ENCODE measurements around the gene DBX2. TPM values are rescaled to one million over a fixed set of nuclear protein-coding genes. Genes with fewer than 3 reads are reported as not detected.
A peak's percentile ranks its signal among the peaks of the same experiment; 100 is the strongest.

DBX2 gene
- total and polyA plus RNA-seq, 2 of the 4 experiments (the other 2 are of a cell fraction): not detected

DNA sequence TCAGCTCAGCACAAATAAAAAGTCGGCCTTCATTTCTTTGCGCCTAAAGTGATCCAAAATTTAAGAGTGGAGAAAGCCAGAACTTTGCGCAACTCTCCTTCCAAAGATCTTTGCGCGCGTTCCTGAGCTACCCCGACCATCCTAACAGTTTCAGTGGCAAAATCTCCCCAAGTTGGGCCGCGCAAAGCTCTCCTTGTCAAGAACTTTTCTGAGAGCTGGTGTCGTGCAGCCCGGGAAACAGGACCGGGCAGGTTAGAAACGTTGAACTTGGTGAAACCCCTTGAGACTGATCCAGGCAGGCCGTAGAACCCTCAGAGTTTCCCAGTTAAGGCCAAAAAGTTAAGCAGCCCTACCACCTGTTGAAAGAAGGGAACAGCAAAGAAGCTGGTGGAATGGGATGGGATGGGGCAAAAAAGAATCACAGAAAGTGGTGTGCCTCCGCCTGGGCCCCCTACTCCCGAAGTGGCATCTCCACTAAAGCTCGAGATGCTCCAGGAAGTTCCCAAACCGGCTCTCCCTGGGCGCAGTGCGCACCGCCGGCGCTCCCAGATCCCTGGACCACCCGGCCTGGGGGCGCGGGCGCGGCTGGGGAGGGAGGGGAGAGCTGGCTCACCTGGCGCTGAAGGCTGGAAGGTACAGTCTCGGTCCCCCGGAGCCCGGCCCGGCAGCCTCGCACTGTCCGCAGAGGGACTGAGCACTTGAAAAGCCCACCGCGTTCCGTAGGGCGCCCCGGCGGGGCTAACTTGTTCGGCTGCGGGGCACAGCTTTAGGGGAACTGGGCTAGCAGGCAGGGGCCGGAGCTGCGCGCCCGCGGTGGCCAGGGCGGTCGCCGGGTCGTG lies 768 bp downstream of the DBX2 start:
- Histone ChIP-seq H3K18ac (ENCODE audit: low read depth, low read length) (no peak overlapping the region), H2BK120ac (ENCODE audit: low read depth, low read length) (no peak overlapping the region), H4K8ac (ENCODE audit: low read depth in 2 of 2, low read length in 2 of 2) (no peak overlapping the region), H3K79me1 (ENCODE audit: low read depth in 1 of 2, low read length in 2 of 2) (no peaks in the 10 kb centered on the region), H3K27ac (ENCODE audit: insufficient read depth, low read length) (no peak overlapping the region), H3K27me3 (ENCODE audit: control insufficient read depth, insufficient read depth, low read length) (peaks cover 20% of the 10 kb centered on the region), H4K5ac (ENCODE audit: low read depth, low read length) (no peak overlapping the region), H3K23ac (ENCODE audit: low read depth, low read length) (no peak overlapping the region), H3K4me2 (ENCODE audit: low read depth, low read length) (no peak overlapping the region), H3K4me3 (ENCODE audit: insufficient read depth, low read depth, low read length) (no peak overlapping the region), H3K9me3 (ENCODE audit: control insufficient read depth, insufficient read depth, low read length) (no peaks in the 10 kb centered on the region), H3K9ac (ENCODE audit: low read depth, low read length) (no peak overlapping the region), H4K91ac (ENCODE audit: insufficient read depth, low read depth, low read length) (no peak overlapping the region), H4K20me1 (ENCODE audit: insufficient read depth, low read length) (no peaks in the 10 kb centered on the region), H2BK5ac (ENCODE audit: low read depth, low read length, poor library complexity, severe bottlenecking) (no peak overlapping the region), H3K4ac (ENCODE audit: low read depth, low read length) (no peak overlapping the region), H3K14ac (replicated peaks; ENCODE audit: low read depth, low read length) (no peak overlapping the region), H2AK5ac (ENCODE audit: low read depth, low read length) (no peak overlapping the region), H2AFZ (replicated peaks; ENCODE audit: low read length, poor library complexity) (peak overlapping the region; percentile 29), H2BK15ac (ENCODE audit: low read depth, low read length) (no peak overlapping the region), H3K4me1 (ENCODE audit: control insufficient read depth, insufficient read depth, low read length) (no peaks in the 10 kb centered on the region; the same call in 1 of the 2 replicates), H2AK9ac (replicated peaks; ENCODE audit: low read depth, low read length, poor library complexity) (no peak overlapping the region), H3K56ac (ENCODE audit: extremely low read depth, insufficient read depth, low read length) (no peak overlapping the region), H2BK20ac (ENCODE audit: low read depth, low read length) (no peak overlapping the region), H3K36me3 (ENCODE audit: control insufficient read depth, insufficient read depth, low read length) (no peaks in the 10 kb centered on the region), H3K9me1 (ENCODE audit: insufficient read depth, low read length) (no peaks in the 10 kb centered on the region)
- no TSS peak for BruUV-seq (replicated peaks)
- in situ Hi-C loops (cut with MboI; ENCODE audit: low sequenced_read_pairs) (no loop called here), intact Hi-C loops (cut with micrococcal nuclease) (loop anchor here (10.0 kb wide), 1 partner anchor 55 kb away; no protein-coding TSS in a partner anchor), dilution Hi-C loops (cut with HindIII; ENCODE audit: low sequenced_read_pairs, unreplicated experiment) (no loop called here)
- 4% methylated on average over 21 of the region's 52 CpGs; no CpG with 5 or more reads in 1 of the 2 experiments for WGBS, 2 experiments (ENCODE audit: extremely low coverage in 2 of 2, insufficient read length in 1 of 2)
- ChIA-PET POLR2A (ENCODE audit: unreplicated experiment) (no interaction called here), CTCF (no interaction called here)
- DNase-seq (no peak), ATAC-seq (ENCODE audit: low read depth) (no peak)
- TF ChIP-seq, protein P1, sequence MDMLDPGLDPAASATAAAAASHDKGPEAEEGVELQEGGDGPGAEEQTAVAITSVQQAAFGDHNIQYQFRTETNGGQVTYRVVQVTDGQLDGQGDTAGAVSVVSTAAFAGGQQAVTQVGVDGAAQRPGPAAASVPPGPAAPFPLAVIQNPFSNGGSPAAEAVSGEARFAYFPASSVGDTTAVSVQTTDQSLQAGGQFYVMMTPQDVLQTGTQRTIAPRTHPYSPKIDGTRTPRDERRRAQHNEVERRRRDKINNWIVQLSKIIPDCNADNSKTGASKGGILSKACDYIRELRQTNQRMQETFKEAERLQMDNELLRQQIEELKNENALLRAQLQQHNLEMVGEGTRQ (IDR thresholded peaks at IDR 0.05; ENCODE audit: low read depth, low read length): no peak
- TF ChIP-seq, protein P2, sequence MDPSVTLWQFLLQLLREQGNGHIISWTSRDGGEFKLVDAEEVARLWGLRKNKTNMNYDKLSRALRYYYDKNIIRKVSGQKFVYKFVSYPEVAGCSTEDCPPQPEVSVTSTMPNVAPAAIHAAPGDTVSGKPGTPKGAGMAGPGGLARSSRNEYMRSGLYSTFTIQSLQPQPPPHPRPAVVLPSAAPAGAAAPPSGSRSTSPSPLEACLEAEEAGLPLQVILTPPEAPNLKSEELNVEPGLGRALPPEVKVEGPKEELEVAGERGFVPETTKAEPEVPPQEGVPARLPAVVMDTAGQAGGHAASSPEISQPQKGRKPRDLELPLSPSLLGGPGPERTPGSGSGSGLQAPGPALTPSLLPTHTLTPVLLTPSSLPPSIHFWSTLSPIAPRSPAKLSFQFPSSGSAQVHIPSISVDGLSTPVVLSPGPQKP (IDR thresholded peaks at IDR 0.05; ENCODE audit: borderline replicate concordance, low read depth, low read length): no peak
- TF ChIP-seq CEBPB (IDR thresholded peaks at IDR 0.05; ENCODE audit: low read depth, low read length): no peak
- TF ChIP-seq RCOR1 (IDR thresholded peaks at IDR 0.05; ENCODE audit: insufficient replicate concordance, low read length): no peak
- no peak for TF ChIP-seq MAZ (IDR thresholded peaks at IDR 0.05; ENCODE audit: borderline replicate concordance, low read depth, low read length)
- TF ChIP-seq MXI1 (IDR thresholded peaks at IDR 0.05; ENCODE audit: borderline replicate concordance, low read depth, low read length): no peak
- TF ChIP-seq, protein P3, sequence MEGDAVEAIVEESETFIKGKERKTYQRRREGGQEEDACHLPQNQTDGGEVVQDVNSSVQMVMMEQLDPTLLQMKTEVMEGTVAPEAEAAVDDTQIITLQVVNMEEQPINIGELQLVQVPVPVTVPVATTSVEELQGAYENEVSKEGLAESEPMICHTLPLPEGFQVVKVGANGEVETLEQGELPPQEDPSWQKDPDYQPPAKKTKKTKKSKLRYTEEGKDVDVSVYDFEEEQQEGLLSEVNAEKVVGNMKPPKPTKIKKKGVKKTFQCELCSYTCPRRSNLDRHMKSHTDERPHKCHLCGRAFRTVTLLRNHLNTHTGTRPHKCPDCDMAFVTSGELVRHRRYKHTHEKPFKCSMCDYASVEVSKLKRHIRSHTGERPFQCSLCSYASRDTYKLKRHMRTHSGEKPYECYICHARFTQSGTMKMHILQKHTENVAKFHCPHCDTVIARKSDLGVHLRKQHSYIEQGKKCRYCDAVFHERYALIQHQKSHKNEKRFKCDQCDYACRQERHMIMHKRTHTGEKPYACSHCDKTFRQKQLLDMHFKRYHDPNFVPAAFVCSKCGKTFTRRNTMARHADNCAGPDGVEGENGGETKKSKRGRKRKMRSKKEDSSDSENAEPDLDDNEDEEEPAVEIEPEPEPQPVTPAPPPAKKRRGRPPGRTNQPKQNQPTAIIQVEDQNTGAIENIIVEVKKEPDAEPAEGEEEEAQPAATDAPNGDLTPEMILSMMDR (conservative IDR thresholded peaks at IDR 0.05; ENCODE audit: low read depth, low read length): no peak
- TF ChIP-seq SMC3 (IDR thresholded peaks at IDR 0.05; ENCODE audit: low read depth, low read length): no peak
- TF ChIP-seq CHD1 (IDR thresholded peaks at IDR 0.05; ENCODE audit: low read depth, low read length): no peak
- TF ChIP-seq NFE2L2 (IDR thresholded peaks at IDR 0.05; ENCODE audit: low read depth, low read length): no peak
- no peak for TF ChIP-seq BHLHE40 (IDR thresholded peaks at IDR 0.05; ENCODE audit: low read depth, low read length)
- TF ChIP-seq MAFK (IDR thresholded peaks at IDR 0.05; ENCODE audit: low read depth, low read length): no peak
- no peak for TF ChIP-seq POLR2A (IDR thresholded peaks at IDR 0.05; ENCODE audit: low read depth, low read length)
- TF ChIP-seq RAD21 (IDR thresholded peaks at IDR 0.05; ENCODE audit: low read length): no peak
- no peak for TF ChIP-seq FOS (IDR thresholded peaks at IDR 0.05; ENCODE audit: low read depth, low read length)

Data from IMR-90 (cell line).